ENCODE measurements around the gene HDC.

- TF ChIP-seq CTCF (conservative IDR thresholded peaks at IDR 0.05; ENCODE audit: low read depth, low read length) (no peak), EZH2 (IDR thresholded peaks at IDR 0.05; ENCODE audit: borderline replicate concordance, low read depth, low read length, poor library complexity, severe bottlenecking) (no peak)
Measured at GRCh38 chr15:50225938-50226337, 39.6 kb downstream of the HDC start.
